Suprapubic skin (tissue), 4 donors: Measurements from ENCODE around the gene ZAP70. TPM values are rescaled to one million over a fixed set of nuclear protein-coding genes. Genes with fewer than 3 reads are reported as not detected.
A peak's percentile ranks its signal among the peaks of the same experiment; 100 is the strongest.

ENCODE experiments used
- DNase-seq, 2 donors: peaks; one replicate each; pipeline ENCODE4 v3.0.0-alpha.2; 2019; ENCODE audit warnings: low spot score in 2 of 2
- H3K27ac ChIP-seq: fragments of 200-600 bp; sonication (generic); one replicate; pipeline ENCODE4 v1.5.1; 2019
- H3K27me3 ChIP-seq: fragments of 200-600 bp; sonication (generic); one replicate; pipeline ENCODE4 v1.5.1; 2019
- H3K36me3 ChIP-seq: fragments of 200-600 bp; sonication (generic); one replicate; pipeline ENCODE4 v1.5.1; 2019
- H3K4me1 ChIP-seq: fragments of 200-600 bp; sonication (generic); one replicate; pipeline ENCODE4 v1.5.1; 2019
- H3K4me3 ChIP-seq: fragments of 200-600 bp; sonication (generic); one replicate; pipeline ENCODE4 v1.5.1; 2019; ENCODE audit warnings: mild to moderate bottlenecking
- H3K9me3 ChIP-seq: fragments of 200-600 bp; sonication (generic); one replicate; pipeline ENCODE4 v1.5.1; 2019
- EP300 ChIP-seq: sonication (generic); formaldehyde crosslinking; IDR thresholded peaks from one replicate; pipeline ENCODE4 v1.6.1; 2017; ENCODE audit warnings: antibody characterized with exemption
- POLR2A ChIP-seq, 2 donors: fragments of 450-650 bp; IDR thresholded peaks; one replicate each; pipeline ENCODE4 v1.6.1; 2017; ENCODE audit warnings: antibody characterized with exemption in 2 of 2, mild to moderate bottlenecking in 2 of 2, moderate library complexity in 2 of 2
- POLR2AphosphoS5 ChIP-seq, 3 donors: sonication (generic); formaldehyde crosslinking; IDR thresholded peaks; one replicate each; pipeline ENCODE4 v1.6.1; 2017; ENCODE audit warnings: antibody characterized with exemption in 3 of 3
- WGBS: methylation state at CpG from one replicate; pipeline ENCODE4 v1.1.5; 2018; 5-methylcytosine and 5-hydroxymethylcytosine counted together
- total RNA-seq, 4 donors: library from RNA; depleted of rRNA; stranded (reverse); fragments of >200 nt; gene quantifications; one replicate each; pipeline ENCODE4 v1.1.0, GENCODE V29; 2016
- TF ChIP-seq, protein P1 (sequence below), 2 donors: fragments of 200-600 bp in 1 of 2; fragments of 450-650 bp in 1 of 2; sonication (generic) in 1 of 2; IDR thresholded peaks; one replicate each; pipeline ENCODE4 v1.5.1; 2016 to 2019; ENCODE audit warnings: antibody characterized with exemption in 2 of 2, mild to moderate bottlenecking in 1 of 2, moderate library complexity in 1 of 2

ZAP70 gene
- total RNA-seq, 4 donors from 2014 or later: 1.1 to 5.5 (median 2.2) TPM

DNA sequence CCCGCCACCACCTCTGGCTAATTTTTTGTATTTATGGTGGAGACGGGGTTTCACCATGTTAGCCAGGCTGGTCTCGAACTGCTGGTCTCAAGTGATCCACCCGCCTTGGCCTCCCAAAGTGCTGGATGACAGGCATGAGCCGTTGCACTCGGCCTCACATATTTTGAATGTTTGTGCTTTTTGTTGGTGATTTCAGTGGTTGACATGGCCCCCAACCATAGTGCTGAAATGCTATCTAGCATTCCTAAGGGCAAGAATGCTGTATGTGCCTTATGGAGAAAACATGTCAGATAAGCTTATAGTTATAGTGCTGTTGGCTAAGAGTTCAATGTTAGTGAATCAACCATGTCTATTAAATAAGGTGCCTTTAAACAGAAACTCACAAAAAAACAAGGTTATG, 8.9 kb downstream of the ZAP70 start:
- Histone ChIP-seq H3K36me3 (no peaks in the 10 kb centered on the region), H3K27ac (no peak overlapping the region), H3K4me3 (no peak overlapping the region), H3K9me3 (no peaks in the 10 kb centered on the region), H3K4me1 (no peaks in the 10 kb centered on the region), H3K27me3 (peaks cover 10% of the 10 kb centered on the region)
- no peak for TF ChIP-seq POLR2A (IDR thresholded peaks at IDR 0.05)
- TF ChIP-seq EP300: no peak
- TF ChIP-seq POLR2AphosphoS5 (IDR thresholded peaks at IDR 0.05): no peak
- TF ChIP-seq, protein P1, sequence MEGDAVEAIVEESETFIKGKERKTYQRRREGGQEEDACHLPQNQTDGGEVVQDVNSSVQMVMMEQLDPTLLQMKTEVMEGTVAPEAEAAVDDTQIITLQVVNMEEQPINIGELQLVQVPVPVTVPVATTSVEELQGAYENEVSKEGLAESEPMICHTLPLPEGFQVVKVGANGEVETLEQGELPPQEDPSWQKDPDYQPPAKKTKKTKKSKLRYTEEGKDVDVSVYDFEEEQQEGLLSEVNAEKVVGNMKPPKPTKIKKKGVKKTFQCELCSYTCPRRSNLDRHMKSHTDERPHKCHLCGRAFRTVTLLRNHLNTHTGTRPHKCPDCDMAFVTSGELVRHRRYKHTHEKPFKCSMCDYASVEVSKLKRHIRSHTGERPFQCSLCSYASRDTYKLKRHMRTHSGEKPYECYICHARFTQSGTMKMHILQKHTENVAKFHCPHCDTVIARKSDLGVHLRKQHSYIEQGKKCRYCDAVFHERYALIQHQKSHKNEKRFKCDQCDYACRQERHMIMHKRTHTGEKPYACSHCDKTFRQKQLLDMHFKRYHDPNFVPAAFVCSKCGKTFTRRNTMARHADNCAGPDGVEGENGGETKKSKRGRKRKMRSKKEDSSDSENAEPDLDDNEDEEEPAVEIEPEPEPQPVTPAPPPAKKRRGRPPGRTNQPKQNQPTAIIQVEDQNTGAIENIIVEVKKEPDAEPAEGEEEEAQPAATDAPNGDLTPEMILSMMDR (IDR thresholded peaks at IDR 0.05): no peak
- 92% methylated on average over 6 of the region's 6 CpGs for WGBS
- DNase-seq: no peak

DNA sequence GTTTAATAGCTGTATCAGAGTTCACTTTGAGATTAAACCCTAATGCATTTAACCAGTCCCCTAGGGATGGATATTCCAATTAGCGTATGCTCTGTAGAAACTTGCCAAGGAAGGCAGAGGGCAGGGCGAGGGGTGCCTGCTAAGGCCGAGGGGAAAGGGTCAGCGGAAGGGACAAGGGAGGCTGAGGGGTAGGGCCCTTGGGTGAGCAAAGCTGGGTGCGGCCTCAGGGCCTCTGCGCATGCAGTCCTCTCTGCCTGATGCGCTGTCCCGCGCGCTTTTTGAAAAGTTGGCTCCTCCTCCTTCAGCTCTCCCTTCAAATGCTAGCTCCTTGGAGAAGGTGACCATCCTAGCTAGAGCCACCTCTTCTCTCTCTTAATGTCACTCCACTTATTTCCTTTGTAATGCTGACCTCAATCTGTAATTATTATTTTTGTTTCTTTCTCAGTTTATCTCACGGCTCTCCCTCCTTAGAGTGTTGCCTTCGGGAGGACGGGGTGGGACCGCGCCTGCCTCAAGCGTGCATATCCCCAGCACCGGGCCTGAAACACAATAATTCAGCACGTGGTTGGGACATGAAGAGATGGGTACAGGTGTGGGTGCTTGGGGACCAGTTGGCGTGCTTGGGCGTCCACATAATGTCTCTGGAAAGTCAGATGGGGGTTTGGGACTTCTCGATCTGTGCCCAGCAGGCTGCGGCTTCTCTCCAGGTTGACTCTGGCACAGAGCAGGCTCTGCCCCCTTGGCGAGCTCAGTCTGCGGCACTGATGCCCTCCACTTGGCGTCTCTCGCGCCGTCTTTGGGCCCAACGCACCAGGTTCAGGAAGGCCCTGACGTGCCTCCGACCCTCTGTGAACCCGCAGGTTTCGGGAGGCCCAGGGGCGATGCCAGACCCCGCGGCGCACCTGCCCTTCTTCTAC, 10.0 kb downstream of the ZAP70 start:
- H3K4me1 ChIP-seq: peaks cover 6% of the 10 kb centered on the region
- no peaks in the 10 kb centered on the region for H3K9me3 ChIP-seq
- TF ChIP-seq POLR2A (IDR thresholded peaks at IDR 0.05) (no peak), POLR2AphosphoS5 (IDR thresholded peaks at IDR 0.05) (no peak), EP300 (no peak)
- TF ChIP-seq, protein P1 (IDR thresholded peaks at IDR 0.05): no peak
- peaks cover 10% of the 10 kb centered on the region for H3K27me3 ChIP-seq
- DNase-seq: peak in 1 of 2 donors; percentile 28
- H3K27ac ChIP-seq: no peak overlapping the region
- WGBS: 83% methylated on average over 29 of the region's 37 CpGs
- H3K4me3 ChIP-seq: no peak overlapping the region
- H3K36me3 ChIP-seq: no peaks in the 10 kb centered on the region

DNA sequence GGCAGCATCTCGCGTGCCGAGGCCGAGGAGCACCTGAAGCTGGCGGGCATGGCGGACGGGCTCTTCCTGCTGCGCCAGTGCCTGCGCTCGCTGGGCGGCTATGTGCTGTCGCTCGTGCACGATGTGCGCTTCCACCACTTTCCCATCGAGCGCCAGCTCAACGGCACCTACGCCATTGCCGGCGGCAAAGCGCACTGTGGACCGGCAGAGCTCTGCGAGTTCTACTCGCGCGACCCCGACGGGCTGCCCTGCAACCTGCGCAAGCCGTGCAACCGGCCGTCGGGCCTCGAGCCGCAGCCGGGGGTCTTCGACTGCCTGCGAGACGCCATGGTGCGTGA, 10.7 kb downstream of the ZAP70 start:
- H3K9me3 ChIP-seq: no peaks in the 10 kb centered on the region
- no peak overlapping the region for H3K27ac ChIP-seq
- no peaks in the 10 kb centered on the region for H3K36me3 ChIP-seq
- peaks cover 7% of the 10 kb centered on the region for H3K4me1 ChIP-seq
- TF ChIP-seq EP300 (no peak), POLR2A (IDR thresholded peaks at IDR 0.05) (no peak), POLR2AphosphoS5 (IDR thresholded peaks at IDR 0.05) (no peak)
- TF ChIP-seq, protein P1 (IDR thresholded peaks at IDR 0.05): no peak
- 56% methylated on average over 17 of the region's 41 CpGs for WGBS
- peaks cover 10% of the 10 kb centered on the region for H3K27me3 ChIP-seq
- no peak for DNase-seq
- no peak overlapping the region for H3K4me3 ChIP-seq

DNA sequence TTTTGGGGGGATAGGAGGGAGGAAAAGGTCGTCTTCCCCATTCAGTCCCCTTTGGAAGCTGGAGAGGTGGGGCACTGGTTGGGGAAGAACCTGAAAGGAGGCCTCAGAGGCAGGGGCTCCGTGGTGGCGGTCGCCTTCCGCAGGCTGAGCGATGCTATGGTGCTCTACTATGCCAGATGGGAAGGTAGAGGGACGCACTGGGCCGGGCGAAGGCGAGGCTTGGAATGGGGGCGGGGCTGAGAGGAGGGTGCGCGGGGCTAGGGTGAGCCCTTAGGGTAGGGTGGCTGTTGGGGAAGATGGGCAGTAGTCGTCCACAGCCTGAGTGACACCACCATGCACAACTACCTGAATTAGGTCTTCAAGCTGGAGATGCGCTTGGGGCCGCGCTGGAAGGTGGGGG, 11.1 kb downstream of the ZAP70 start:
- DNase-seq: no peak
- Histone ChIP-seq H3K4me1 (peaks cover 7% of the 10 kb centered on the region), H3K27me3 (peaks cover 10% of the 10 kb centered on the region), H3K27ac (no peak overlapping the region), H3K9me3 (no peaks in the 10 kb centered on the region), H3K4me3 (no peak overlapping the region), H3K36me3 (no peaks in the 10 kb centered on the region)
- TF ChIP-seq POLR2AphosphoS5 (IDR thresholded peaks at IDR 0.05) (no peak), POLR2A (IDR thresholded peaks at IDR 0.05) (no peak), EP300 (no peak)
- TF ChIP-seq, protein P1 (IDR thresholded peaks at IDR 0.05): no peak
- 83% methylated on average over 17 of the region's 17 CpGs for WGBS

DNA sequence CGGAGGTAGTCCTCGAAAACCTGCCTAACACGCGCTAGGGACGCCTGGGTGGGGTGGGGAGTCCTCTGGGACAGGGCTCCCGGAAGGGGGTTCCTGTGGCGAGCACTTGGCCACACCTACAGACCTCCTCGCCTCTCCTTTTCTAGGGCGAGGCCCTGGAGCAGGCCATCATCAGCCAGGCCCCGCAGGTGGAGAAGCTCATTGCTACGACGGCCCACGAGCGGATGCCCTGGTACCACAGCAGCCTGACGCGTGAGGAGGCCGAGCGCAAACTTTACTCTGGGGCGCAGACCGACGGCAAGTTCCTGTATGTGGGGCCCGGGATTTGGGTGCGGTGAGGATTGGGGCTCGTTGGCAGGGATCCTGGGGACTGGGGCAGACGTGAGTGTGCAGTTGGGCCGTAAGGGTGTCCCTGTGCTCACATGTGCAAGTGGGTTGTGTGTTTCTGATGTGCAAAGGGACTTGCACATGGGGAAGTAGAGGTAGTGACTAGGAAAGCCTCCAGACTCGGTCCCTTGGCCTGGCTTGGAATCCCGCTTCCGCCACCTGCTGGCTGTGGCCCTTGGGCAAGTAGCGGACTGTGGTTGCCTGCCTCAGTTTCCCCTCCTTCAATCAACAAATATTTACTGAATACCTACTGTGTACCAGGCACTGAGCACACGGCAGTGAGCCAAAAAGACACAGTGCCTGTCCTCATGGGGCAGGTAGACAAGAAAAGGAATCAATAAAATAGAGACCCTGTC, 11.7 kb downstream of the ZAP70 start:
- Histone ChIP-seq H3K4me3 (no peak overlapping the region), H3K9me3 (no peaks in the 10 kb centered on the region), H3K27ac (no peak overlapping the region), H3K27me3 (peaks cover 10% of the 10 kb centered on the region), H3K4me1 (peaks cover 7% of the 10 kb centered on the region), H3K36me3 (no peaks in the 10 kb centered on the region)
- TF ChIP-seq POLR2AphosphoS5 (IDR thresholded peaks at IDR 0.05): no peak
- TF ChIP-seq POLR2A (IDR thresholded peaks at IDR 0.05): no peak
- TF ChIP-seq, protein P1 (IDR thresholded peaks at IDR 0.05): no peak
- TF ChIP-seq EP300: no peak
- 92% methylated on average over 28 of the region's 31 CpGs for WGBS
- peak in 1 of 2 donors; percentile 69 for DNase-seq
